Measurements from ENCODE around the gene SLC24A2.

The SLC24A2 gene

GRCh38 chr9:19769213-19769612 lies 19.6 kb downstream of the SLC24A2 start:
- in situ Hi-C loops (cut with HindIII; ENCODE audit: low sequenced_read_pairs), result no loop called here
- no peak for DNase-seq (ENCODE audit: low read depth)
- no peak overlapping the region for H3K4me3 ChIP-seq (ENCODE audit: low read depth, low read length)
- TF ChIP-seq, protein P1, sequence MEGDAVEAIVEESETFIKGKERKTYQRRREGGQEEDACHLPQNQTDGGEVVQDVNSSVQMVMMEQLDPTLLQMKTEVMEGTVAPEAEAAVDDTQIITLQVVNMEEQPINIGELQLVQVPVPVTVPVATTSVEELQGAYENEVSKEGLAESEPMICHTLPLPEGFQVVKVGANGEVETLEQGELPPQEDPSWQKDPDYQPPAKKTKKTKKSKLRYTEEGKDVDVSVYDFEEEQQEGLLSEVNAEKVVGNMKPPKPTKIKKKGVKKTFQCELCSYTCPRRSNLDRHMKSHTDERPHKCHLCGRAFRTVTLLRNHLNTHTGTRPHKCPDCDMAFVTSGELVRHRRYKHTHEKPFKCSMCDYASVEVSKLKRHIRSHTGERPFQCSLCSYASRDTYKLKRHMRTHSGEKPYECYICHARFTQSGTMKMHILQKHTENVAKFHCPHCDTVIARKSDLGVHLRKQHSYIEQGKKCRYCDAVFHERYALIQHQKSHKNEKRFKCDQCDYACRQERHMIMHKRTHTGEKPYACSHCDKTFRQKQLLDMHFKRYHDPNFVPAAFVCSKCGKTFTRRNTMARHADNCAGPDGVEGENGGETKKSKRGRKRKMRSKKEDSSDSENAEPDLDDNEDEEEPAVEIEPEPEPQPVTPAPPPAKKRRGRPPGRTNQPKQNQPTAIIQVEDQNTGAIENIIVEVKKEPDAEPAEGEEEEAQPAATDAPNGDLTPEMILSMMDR (IDR thresholded peaks at IDR 0.05; ENCODE audit: low read depth, low read length, missing control alignments), result no peak

- in situ Hi-C loops (cut with HindIII; ENCODE audit: low sequenced_read_pairs), result no loop called here
- H3K4me3 ChIP-seq (ENCODE audit: low read depth, low read length), result no peak overlapping the region
- TF ChIP-seq, protein P1 (IDR thresholded peaks at IDR 0.05; ENCODE audit: low read depth, low read length, missing control alignments), result no peak
- DNase-seq (ENCODE audit: low read depth), result no peak
Measured at GRCh38 chr9:19768798-19769197, 20.0 kb downstream of the SLC24A2 start.

GRCh38 chr9:19759066-19759465 lies 29.8 kb downstream of the SLC24A2 start:
- in situ Hi-C loops (cut with HindIII; ENCODE audit: low sequenced_read_pairs), result no loop called here
- TF ChIP-seq, protein P1 (IDR thresholded peaks at IDR 0.05; ENCODE audit: low read depth, low read length, missing control alignments), result no peak
- no peak overlapping the region for H3K4me3 ChIP-seq (ENCODE audit: low read depth, low read length)
- no peak for DNase-seq (ENCODE audit: low read depth)

- no peak for DNase-seq (ENCODE audit: low read depth)
- in situ Hi-C loops (cut with HindIII; ENCODE audit: low sequenced_read_pairs), result no loop called here
- TF ChIP-seq, protein P1 (IDR thresholded peaks at IDR 0.05; ENCODE audit: low read depth, low read length, missing control alignments), result no peak
- H3K4me3 ChIP-seq (ENCODE audit: low read depth, low read length), result no peak overlapping the region
Measured at GRCh38 chr9:19757745-19758144, 31.1 kb downstream of the SLC24A2 start.

GRCh38 chr9:19754921-19755320 lies 33.9 kb downstream of the SLC24A2 start:
- in situ Hi-C loops (cut with HindIII; ENCODE audit: low sequenced_read_pairs), result no loop called here
- no peak for DNase-seq (ENCODE audit: low read depth)
- H3K4me3 ChIP-seq (ENCODE audit: low read depth, low read length), result no peak overlapping the region
- TF ChIP-seq, protein P1 (IDR thresholded peaks at IDR 0.05; ENCODE audit: low read depth, low read length, missing control alignments), result no peak

DNA sequence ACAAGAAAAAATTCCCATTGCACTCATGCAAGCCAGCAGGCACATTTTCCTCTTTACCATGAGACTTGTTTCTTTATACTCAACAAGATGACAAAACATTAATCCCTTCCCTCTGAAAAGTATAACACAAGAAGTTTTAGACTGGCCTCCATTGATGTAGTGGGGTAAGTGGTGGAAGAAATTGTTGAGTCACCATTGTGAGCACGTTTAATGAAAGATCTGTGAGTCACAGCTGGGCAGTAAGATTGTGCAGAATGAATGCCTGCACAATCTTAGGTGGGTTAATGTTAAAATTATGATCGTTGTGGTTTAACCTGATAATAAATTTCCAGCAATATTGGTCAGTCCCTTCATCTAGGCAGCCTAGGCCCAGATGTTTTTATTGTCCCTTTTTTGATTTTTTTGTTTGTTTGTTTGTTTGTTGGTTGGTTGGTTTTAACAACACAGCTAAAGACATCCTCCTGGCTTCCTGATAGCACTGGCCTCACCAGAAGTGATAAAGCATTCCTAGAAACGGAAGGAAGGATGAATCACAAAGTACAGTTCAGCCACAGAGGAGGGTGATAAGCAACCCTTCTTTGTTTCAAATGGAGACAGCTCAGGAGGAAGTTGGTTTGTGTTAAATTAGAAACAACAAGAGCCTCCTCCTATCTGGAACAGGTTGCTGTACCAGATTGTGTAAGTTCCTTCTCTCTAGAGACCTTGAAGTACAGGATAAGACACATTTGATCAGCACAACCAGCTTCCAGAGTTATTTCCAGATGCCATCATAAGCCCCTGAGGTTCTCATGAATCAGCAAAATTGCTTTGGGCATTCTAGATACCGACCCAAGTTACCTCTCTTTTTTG lies 40.3 kb downstream of the SLC24A2 start:
- in situ Hi-C loops (cut with HindIII; ENCODE audit: low sequenced_read_pairs), result no loop called here
- no peak overlapping the region for H3K4me3 ChIP-seq (ENCODE audit: low read depth, low read length)
- no peak for DNase-seq (ENCODE audit: low read depth)
- TF ChIP-seq, protein P1 (IDR thresholded peaks at IDR 0.05; ENCODE audit: low read depth, low read length, missing control alignments), result no peak
